Activated naive CD4-positive, alpha-beta T cell treated with anti-CD3 and anti-CD28 coated beads, Interleukin-2, amount 50 U/mL, for 24 hours (primary cell): Measurements from ENCODE around the gene KIF22.

Source experiments
- H3K27ac Mint-ChIP-seq: one replicate; pipeline ENCODE4 v1.8.0; 2021; ENCODE audit warnings: mild to moderate bottlenecking, mixed read lengths
- H3K27me3 Mint-ChIP-seq: one replicate; pipeline ENCODE4 v1.8.0; 2021; ENCODE audit warnings: mixed read lengths
- H3K36me3 Mint-ChIP-seq: one replicate; pipeline ENCODE4 v1.8.0; 2021; ENCODE audit warnings: mixed read lengths
- H3K4me1 Mint-ChIP-seq: one replicate; pipeline ENCODE4 v1.8.0; 2021; ENCODE audit warnings: mixed read lengths
- H3K4me3 Mint-ChIP-seq: one replicate; pipeline ENCODE4 v1.8.0; 2021; ENCODE audit warnings: mild to moderate bottlenecking, mixed read lengths
- H3K9me3 Mint-ChIP-seq: one replicate; pipeline ENCODE4 v1.8.0; 2021; ENCODE audit warnings: mixed read lengths

KIF22 gene

GRCh38 chr16:29814592-29814991, 24.0 kb downstream of the KIF22 start:
- no peaks in the 10 kb centered on the region for H3K27me3 Mint-ChIP-seq
- peaks cover 70% of the 10 kb centered on the region for H3K4me1 Mint-ChIP-seq
- H3K9me3 Mint-ChIP-seq: no peaks in the 10 kb centered on the region
- peak overlapping the region; percentile 99 for H3K27ac Mint-ChIP-seq
- peak overlapping the region; percentile 96 for H3K4me3 Mint-ChIP-seq
- H3K36me3 Mint-ChIP-seq: peaks cover 11% of the 10 kb centered on the region

DNA sequence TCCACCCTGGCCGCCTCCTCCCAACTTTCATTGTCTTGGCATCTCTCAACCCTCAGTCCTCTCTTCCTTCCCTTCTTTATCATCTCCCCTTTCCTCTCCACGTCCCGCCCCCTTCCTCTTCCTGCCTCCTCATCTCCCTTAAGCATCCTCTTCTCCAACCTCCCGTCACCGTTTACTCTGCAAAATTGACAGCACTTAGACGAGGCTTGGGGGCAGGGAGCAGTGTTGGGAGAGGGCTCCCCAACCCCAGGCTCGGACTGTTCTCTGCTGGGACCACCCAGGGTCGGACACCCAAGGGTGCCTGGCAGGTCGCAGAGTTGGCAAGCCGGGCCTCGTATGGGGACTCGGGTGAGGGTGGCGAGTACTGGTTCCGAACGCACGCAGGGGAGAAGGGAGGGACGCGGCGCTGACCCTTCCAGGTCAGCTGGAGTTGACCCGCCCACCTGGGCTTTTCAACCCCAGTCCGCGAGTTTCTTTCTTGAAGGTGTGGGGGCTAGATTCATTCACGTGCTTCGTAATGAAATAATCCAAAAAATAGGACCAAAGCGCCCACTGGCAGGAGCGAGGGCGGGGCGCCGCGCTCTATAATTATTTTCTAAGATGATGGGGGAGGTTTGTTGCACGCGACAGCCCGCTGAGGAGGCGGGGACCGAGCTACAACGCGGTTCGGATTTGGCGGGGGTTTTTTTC, 24.6 kb downstream of the KIF22 start:
- peak overlapping the region; percentile 96 for H3K4me3 Mint-ChIP-seq
- no peaks in the 10 kb centered on the region for H3K27me3 Mint-ChIP-seq
- H3K4me1 Mint-ChIP-seq: peaks cover 70% of the 10 kb centered on the region
- H3K9me3 Mint-ChIP-seq: no peaks in the 10 kb centered on the region
- peak overlapping the region; percentile 99 for H3K27ac Mint-ChIP-seq
- H3K36me3 Mint-ChIP-seq: peaks cover 11% of the 10 kb centered on the region

DNA sequence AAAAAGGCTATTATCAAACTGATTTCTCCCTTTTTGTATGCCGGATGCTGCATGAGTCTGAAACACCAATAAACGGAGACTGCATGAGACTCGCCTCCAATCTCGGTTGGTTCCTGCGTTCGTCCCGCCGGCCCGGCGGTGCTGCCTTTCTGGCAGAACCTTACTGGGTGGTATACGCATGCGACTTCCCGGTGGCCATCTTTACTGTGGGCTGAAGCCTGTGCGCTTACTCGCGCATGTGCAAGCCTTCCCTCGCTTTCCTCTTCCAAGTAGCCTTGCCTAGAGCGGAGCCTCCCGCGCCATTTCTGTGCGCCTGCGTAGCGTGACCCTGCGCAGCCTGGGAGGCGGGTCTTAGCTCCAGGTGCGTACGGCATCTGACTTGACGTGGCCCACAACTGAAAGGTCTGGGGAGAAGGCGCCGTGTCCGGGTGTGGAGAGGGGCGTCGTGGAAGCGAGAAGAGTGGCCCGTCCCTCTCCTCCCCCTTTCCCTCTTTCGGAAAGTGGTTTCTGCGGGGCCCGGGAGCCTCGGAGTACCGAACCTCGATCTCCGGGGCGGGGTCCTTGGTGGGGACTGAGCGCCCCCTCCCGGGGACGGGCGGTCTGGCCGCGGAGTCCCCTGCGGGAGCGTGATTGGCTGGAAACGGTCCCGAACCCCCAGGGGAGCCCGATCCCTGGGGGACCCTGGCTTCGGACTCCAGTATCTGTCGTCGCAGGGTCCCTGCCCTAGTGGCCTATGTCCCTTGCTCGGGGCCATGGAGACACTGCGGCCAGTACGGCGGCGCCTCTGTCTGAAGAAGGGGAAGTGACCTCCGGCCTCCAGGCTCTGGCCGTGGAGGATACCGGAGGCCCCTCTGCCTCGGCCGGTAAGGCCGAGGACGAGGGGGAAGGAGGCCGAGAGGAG, 25.5 kb downstream of the KIF22 start, which contains the start of gene PAGR1:
TSS of gene PAGR1 (plus strand) at position 360 of the 901 bp plus-strand sequence. CDS start at position 734, 374 bp downstream.
- H3K4me3 Mint-ChIP-seq: peak within 1 kb of the TSS; percentile 96
- H3K9me3 Mint-ChIP-seq: no peaks in the 10 kb centered on the region
- peaks cover 67% of the 10 kb centered on the region for H3K4me1 Mint-ChIP-seq
- no peaks in the 10 kb centered on the region for H3K27me3 Mint-ChIP-seq
- peaks cover 11% of the 10 kb centered on the region for H3K36me3 Mint-ChIP-seq
- peak within 1 kb of the TSS; percentile 99 for H3K27ac Mint-ChIP-seq

DNA sequence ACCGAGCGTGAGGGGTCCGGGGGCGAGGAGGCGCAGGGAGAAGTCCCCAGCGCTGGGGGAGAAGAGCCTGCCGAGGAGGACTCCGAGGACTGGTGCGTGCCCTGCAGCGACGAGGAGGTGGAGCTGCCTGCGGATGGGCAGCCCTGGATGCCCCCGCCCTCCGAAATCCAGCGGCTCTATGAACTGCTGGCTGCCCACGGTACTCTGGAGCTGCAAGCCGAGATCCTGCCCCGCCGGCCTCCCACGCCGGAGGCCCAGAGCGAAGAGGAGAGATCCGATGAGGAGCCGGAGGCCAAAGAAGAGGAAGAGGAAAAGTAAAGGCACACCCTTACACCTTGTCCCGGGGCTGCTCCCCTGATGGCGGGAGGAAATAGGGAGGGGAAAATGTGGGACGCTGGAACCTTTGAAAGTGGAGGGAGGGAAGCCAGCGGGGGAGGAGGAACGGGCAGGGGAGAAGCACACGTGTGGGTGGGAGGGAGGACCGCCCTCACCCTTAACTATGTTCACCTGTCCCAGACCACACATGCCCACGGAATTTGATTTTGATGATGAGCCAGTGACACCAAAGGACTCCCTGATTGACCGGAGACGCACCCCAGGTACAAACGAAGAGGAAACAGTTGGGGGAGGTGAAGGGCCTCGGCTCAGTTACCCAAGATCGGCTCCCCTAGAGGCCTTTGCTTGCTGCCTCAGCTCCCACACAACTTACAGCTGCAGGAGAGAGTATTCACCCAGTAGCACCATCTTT, 26.3 kb downstream of the KIF22 start:
- Mint-ChIP-seq H3K9me3 (no peaks in the 10 kb centered on the region), H3K27me3 (no peaks in the 10 kb centered on the region), H3K36me3 (peaks cover 11% of the 10 kb centered on the region), H3K4me1 (peaks cover 66% of the 10 kb centered on the region), H3K27ac (peak overlapping the region; percentile 93), H3K4me3 (peak overlapping the region; percentile 96)

GRCh38 chr16:29818082-29818481, 27.5 kb downstream of the KIF22 start:
- H3K9me3 Mint-ChIP-seq: no peaks in the 10 kb centered on the region
- no peaks in the 10 kb centered on the region for H3K27me3 Mint-ChIP-seq
- peaks cover 13% of the 10 kb centered on the region for H3K36me3 Mint-ChIP-seq
- peaks cover 69% of the 10 kb centered on the region for H3K4me1 Mint-ChIP-seq
- peak overlapping the region; percentile 86 for H3K27ac Mint-ChIP-seq
- H3K4me3 Mint-ChIP-seq: peak overlapping the region; percentile 88

GRCh38 chr16:29819506-29819905, 29.0 kb downstream of the KIF22 start:
- Mint-ChIP-seq H3K9me3 (no peaks in the 10 kb centered on the region), H3K4me3 (peak overlapping the region; percentile 96), H3K27me3 (no peaks in the 10 kb centered on the region), H3K36me3 (peaks cover 13% of the 10 kb centered on the region), H3K4me1 (peaks cover 73% of the 10 kb centered on the region), H3K27ac (peak overlapping the region; percentile 99)

DNA sequence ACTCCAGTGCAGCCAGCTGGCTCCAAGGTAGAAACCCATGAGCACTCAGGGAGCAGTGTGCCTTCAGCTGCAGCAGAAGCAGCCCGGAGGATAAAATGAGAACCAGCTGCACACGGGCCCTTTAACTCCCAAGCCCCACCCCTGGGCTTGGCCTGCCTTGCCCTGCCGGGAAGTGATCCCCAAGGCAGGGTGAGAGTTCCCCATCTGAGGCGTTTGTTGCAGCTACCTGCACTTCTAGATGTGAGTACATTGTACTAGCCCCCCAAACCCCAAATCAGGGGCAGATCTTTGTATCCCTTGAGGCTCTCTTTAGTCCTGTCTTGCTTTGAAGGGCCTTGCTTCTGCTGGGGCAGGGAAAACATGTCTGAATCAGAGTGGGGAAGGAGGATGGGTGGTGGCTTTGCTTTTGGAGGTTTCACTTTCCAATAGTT, 29.7 kb downstream of the KIF22 start, which contains the start of gene MVP:
TSS of gene MVP (plus strand) at position 192 of the 431 bp plus-strand sequence. CDS start 10,088 bp downstream, outside the sequence.
- Mint-ChIP-seq H3K4me3 (peak within 1 kb of the TSS; percentile 96), H3K27me3 (no peaks in the 10 kb centered on the region), H3K4me1 (peaks cover 73% of the 10 kb centered on the region), H3K27ac (peak within 1 kb of the TSS; percentile 99), H3K9me3 (no peaks in the 10 kb centered on the region), H3K36me3 (peaks cover 13% of the 10 kb centered on the region)

GRCh38 chr16:29820730-29821642, 30.4 kb downstream of the KIF22 start:
- peak overlapping the region; percentile 96 for H3K4me3 Mint-ChIP-seq

DNA sequence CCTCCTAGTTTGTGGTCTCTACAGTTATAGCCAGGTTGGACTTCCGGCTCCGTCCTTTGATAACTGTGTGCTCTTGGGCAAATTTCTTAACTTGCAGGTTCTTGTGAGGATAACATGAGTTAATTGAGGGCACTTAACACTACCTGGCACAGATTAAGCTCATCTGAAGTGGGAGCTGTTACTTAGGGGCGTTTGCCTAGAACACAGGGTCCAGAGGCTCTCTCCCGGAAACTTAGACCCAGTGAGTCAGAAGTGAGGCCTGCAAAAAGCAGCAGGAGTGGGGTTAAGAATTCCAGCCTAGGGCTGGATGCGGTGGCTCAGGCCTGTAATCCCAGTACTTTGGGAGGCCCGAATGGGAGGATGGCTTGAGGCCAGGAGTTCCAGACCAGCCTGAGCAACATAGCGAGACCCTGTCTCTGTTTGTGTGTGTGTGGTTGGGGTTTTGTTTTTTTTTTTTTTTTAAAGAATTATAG, 31.1 kb downstream of the KIF22 start:
- H3K27ac Mint-ChIP-seq: peak overlapping the region; percentile 99
- H3K27me3 Mint-ChIP-seq: no peaks in the 10 kb centered on the region
- peaks cover 79% of the 10 kb centered on the region for H3K4me1 Mint-ChIP-seq
- H3K9me3 Mint-ChIP-seq: no peaks in the 10 kb centered on the region
- peak overlapping the region; percentile 96 for H3K4me3 Mint-ChIP-seq
- peaks cover 13% of the 10 kb centered on the region for H3K36me3 Mint-ChIP-seq

More at GRCh38 chr16:29820730-29821642, 30.4 kb downstream of the KIF22 start:
- no peaks in the 10 kb centered on the region for H3K9me3 Mint-ChIP-seq
- H3K27me3 Mint-ChIP-seq: no peaks in the 10 kb centered on the region
- H3K36me3 Mint-ChIP-seq: peaks cover 13% of the 10 kb centered on the region
- H3K4me1 Mint-ChIP-seq: peaks cover 74% of the 10 kb centered on the region
- H3K27ac Mint-ChIP-seq: peak overlapping the region; percentile 99

DNA sequence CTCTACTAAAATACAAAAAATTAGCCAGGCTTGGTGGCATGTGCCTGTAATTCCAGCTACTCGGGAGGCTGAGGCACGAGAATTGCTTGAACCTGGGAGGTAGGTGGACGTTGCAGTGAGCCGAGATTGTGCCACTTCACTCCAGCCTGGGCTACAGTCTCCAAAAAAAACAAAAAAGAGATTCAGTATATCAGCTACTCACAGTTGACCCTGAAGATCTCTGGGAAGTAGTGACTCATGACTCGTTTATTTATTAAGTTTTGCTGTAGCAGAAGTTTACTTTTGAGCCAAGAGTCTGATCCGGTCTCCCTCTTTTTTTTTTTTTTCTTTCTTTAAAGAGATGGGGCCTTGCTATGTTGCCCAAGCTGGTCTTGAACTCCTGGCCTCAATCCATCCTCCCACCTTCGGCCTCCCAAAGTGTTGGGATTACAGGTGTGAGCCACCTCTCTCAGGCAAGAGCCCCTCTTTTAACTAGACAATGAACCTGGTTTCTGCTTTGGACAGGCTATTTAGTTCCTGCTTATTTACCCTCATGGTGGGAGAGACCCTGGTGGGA, 34.1 kb downstream of the KIF22 start:
- H3K9me3 Mint-ChIP-seq: no peaks in the 10 kb centered on the region
- H3K36me3 Mint-ChIP-seq: peaks cover 2% of the 10 kb centered on the region
- no peaks in the 10 kb centered on the region for H3K27me3 Mint-ChIP-seq
- peak overlapping the region; percentile 61 for H3K4me3 Mint-ChIP-seq
- peaks cover 68% of the 10 kb centered on the region for H3K4me1 Mint-ChIP-seq
- peak overlapping the region; percentile 83 for H3K27ac Mint-ChIP-seq

DNA sequence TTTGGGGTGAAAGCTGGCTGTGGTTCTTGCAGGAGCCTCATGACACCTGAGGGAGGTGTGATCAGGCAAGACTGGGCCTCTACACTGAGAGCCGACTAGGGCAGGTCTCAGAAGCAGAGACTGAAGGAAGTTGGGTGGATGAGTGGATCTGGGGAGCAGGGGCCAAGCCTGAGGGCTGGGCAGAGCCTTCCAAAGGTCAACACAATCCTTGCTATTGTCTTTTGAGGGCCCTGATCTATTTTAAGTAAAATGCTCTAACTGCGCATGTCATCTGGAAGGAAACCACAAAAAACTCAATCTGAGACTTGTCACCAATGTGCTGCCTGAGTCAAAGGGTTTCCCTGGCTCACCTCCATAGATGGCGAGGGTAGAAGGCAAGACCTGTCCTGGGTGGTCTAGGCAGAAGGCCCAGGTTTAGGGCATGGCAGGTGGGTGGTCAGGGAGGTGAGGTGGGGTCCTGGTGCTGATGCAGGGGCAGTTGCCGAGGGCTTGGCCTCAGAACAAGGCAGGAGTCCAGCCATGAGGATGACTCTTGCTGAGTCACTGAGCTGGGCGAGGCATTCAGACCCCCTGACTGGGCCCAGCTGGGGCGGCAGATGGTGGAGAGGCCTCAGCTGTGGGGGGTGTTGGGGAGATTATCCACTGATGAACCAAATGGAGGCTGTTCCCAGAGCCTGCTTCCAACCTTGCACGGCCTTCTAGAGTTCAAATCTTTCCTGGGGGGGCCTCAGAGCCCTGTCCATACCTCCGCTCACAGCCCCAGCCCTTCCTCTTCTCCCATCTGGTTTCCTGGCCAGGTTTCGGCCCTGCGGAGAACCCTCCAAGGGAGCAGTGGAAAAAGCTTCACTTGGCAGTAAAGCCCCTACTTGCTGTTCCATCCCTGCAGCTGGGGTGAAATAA, 34.8 kb downstream of the KIF22 start:
- Mint-ChIP-seq H3K27ac (peak overlapping the region; percentile 83), H3K4me1 (peaks cover 70% of the 10 kb centered on the region), H3K9me3 (no peaks in the 10 kb centered on the region), H3K27me3 (no peaks in the 10 kb centered on the region), H3K36me3 (peaks cover 2% of the 10 kb centered on the region), H3K4me3 (peak overlapping the region; percentile 61)

DNA sequence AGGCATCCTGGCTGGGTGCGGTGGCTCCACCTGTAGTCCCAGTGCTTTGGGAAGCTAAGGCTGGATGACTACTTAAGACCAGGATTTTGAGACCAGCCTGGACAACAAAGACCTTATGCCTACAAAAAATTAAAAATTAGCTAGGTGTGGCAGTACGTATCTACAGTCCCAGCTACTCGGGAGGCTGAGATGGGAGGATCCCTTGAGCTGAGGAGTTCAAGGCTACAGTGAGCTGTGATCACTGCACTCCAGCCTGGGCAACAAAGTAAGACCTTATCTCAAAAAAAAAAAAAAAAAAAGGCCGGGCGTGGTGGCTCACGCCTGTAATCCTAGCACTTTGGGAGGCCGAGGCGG, 35.8 kb downstream of the KIF22 start:
- peak overlapping the region; percentile 89 for H3K4me3 Mint-ChIP-seq
- peaks cover 71% of the 10 kb centered on the region for H3K4me1 Mint-ChIP-seq
- H3K36me3 Mint-ChIP-seq: peaks cover 2% of the 10 kb centered on the region
- H3K27ac Mint-ChIP-seq: peak overlapping the region; percentile 35
- H3K27me3 Mint-ChIP-seq: no peaks in the 10 kb centered on the region
- no peaks in the 10 kb centered on the region for H3K9me3 Mint-ChIP-seq

GRCh38 chr16:29830774-29831173, 40.2 kb downstream of the KIF22 start:
- Mint-ChIP-seq H3K27me3 (no peaks in the 10 kb centered on the region), H3K36me3 (peaks cover 7% of the 10 kb centered on the region), H3K4me3 (no peak overlapping the region), H3K9me3 (no peaks in the 10 kb centered on the region), H3K27ac (no peak overlapping the region), H3K4me1 (peaks cover 43% of the 10 kb centered on the region)
